ENCODE measurements around the gene BCAT1.
"Not testable (repeated sequence)": the region's sequence is repeated elsewhere in the genome, so short reads cannot be mapped to it uniquely, and the experiment has no call there.

The BCAT1 gene

DNA sequence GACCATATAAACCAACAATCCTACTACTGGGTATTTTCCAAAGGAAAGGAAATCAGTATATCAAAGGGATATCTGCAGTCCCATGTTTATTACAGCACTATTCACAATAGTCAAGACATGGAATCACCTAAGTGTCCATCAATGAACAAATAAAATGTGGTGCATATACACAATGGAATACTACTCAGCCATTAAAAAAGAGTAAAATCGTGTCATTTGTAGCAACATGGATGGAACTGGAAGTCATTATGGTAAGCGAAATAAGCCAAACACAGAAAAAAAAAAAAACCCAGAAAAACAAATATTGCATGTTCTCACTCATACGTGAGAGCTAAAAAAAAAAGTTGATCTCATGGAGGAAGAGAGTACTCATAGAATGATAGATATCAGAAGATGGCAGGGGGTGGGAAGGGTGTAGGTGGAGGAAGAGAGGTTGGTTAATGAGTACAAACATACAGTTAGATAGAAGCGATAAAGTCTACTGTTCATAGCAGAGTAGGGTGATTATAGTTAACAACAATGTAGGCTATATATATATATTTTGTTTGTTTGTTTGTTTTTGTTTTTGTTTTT is 49.3 kb downstream of the BCAT1 start:
- DNase-seq (ENCODE audit: low read depth in 2 of 2), result no peak

- DNase-seq (ENCODE audit: low read depth in 2 of 2), result no peak
These were observed 50.3 kb downstream of the BCAT1 start for GRCh38 chr12:24898606-24899005.

- no peak for DNase-seq (ENCODE audit: low read depth in 2 of 2)
These were observed 50.7 kb downstream of the BCAT1 start for GRCh38 chr12:24898185-24898584.

DNA sequence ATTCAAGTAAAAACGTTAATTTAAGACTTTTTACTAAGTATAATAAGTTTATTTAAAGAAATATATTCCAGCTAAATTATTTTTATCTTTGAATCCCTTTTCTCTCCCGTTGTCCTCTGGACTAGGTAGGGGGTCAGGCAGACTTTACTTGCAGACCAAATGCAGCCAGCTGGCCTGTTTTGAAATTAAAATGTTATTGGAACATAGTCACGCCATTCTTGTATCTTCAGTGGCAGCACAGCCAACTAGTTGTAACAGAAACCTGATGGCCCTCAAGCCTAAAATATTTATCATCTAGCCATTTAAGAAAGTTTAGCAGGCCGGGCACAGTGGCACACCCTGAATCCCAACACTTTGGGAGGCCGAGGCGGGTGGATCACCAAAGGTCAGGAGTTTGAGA is 52.7 kb downstream of the BCAT1 start:
- DNase-seq (ENCODE audit: low read depth in 2 of 2), result no peak

DNA sequence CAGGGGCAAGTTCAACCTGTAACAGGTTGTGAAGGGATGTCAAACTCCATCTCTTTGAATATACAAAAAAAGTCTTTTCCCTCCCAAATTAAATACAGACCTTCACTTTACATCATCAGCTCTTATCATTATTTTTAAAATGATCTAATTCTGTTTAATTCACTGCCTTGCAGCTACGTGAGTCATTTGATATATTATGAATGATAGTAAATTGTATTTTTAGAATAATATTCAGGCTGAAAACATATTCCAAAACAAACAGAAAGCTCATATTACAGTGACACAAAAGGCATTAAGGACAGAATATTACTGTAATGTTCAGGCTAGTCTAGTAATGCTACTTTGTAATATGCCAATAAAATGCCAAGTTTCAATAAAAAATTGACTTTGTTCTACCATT is 53.3 kb downstream of the BCAT1 start:
- no peak for DNase-seq (ENCODE audit: low read depth in 2 of 2)

DNA sequence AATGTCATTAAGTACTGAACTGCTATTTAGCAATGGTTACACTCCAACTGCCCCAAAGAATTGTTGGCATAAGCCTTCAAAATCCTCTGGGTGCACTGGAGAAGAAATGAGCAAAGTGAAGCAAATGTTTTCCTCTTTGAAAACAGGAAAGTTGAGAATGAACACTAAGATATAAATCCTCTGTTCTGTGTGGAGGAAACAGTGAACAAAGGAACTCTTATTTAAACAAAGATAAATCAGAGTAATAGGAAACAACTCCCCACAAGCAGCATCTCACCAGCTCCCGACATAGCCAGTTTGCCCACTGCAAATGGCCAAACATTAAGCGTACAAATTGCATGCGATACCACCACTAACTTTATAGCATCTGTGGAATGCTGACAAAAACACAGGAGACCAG is 54.0 kb downstream of the BCAT1 start:
- no peak for DNase-seq (ENCODE audit: low read depth in 2 of 2)

DNA sequence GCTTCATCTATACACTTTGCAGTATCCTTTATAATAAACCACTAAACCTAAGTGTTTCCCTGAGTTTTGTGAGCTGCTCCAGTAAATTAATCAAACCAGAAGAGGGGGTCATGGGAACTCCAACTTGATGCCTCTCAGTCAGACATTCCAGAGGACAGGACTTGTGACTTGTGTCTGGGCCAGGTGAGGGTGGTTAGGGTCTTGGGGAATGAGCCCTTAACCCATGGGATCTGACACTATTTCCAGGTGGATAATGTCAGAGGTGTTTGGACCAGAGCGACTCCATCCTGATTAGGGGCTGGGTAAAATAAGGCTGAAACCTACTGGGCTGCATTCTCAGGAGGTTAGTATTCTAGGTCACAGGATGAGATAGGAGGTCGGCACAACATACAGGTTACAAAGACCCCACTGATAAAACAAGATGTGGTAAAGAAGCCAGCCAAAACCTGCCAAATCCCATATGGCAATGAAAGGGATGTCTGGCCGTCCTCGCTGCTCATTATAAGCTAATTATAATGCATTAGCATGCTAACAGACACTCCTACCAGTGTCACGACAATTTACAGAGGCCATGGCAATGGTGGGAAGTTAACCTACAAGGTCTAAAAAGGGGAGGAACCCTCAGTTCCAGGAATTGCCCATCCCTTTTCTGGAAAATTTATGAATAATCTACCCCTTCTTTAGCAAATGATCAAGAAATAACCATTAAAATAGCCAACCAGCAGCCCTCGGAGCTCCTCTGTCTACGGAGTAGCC is 58.7 kb downstream of the BCAT1 start:
- no peak for DNase-seq (ENCODE audit: low read depth in 2 of 2)

DNA sequence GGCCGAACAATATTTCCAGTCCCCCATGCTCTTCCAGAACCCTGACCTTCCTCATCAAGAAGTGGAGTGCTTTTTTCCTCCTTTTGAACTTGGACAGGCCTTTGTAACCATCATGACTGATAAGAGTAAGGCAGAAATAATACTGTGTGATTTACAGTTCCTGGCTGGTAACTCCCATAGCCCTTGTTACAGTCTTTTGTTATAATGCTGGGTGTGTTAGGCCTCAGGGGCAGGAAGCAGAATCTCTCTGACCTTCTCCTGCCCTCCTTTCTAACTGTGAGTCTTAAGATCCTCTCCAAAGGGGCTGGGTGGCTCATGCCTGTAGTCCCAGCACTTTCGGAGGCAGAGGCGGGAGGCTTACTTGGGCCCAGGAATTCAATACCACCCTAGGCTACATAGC is 59.5 kb downstream of the BCAT1 start:
- DNase-seq (ENCODE audit: low read depth in 2 of 2), result no peak

GRCh38 chr12:24888813-24889212 is 60.1 kb downstream of the BCAT1 start:
- DNase-seq (ENCODE audit: low read depth in 2 of 2), result no peak

DNA sequence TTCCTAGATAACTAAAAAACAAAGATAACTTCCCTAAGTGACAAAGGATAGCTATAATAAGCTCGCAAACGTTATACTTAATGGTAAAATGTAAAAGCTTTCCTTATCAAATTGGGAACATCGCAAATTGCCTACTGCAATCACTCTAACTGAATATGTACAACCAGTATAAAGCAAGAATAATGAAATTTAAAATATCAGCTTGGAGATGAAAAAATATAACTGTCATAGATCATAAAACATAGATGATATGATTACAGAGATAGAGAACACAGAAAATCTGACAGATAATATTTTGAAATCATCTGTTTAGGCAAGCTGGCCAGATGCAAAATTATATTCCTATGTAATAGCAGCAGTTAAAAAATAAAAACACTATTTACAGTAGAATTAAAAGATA is 64.0 kb downstream of the BCAT1 start:
- no peak for DNase-seq (ENCODE audit: low read depth in 2 of 2)

DNA sequence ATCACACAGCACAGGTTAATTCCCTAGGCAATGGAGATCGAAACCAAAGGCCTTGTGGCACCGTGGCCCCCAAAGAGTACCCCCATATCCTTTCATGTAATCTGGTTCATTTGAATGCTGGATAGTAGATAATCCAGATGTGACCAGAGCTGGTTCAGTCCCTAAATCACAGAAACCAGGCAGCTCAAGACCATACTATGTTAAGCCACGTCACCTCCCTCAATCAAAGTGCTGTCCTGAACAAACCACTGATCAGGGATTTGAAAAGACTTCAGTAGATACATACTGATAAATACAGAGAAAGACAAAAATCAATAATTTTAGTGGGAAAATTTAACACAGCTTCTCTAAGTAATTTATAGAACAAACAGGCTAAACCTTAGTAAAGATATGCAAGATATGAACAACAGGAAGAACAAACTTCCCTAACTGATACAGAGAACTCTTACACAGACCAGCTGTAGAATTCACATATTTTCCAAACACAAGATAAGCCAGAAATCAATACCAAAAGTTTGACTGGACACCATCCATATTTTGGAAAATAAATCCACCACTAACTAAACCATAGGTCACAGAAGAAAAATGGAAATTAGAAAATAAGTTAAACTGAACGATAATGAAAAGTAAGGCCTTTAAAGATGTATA is 67.1 kb downstream of the BCAT1 start:
- DNase-seq (ENCODE audit: low read depth in 2 of 2), result no peak

DNA sequence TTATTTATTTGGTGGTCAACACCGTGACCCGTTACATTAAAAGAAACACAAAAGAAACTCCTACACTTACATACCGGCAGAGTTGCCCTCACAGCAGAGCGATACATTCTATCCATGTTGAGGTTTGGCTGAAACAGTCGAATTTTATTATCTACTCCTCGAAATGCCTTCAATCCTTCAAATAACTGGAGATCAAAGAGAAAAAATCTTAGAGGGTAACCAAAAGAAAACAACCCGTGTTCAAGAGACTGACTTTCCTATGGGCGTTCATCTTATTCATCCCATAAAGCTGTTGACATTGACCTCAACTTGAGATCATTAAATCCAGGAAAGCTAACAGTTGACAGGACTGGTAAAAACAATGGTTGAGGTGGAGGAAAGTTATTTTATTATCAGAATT is 67.7 kb downstream of the BCAT1 start:
- no peak for DNase-seq (ENCODE audit: low read depth in 2 of 2)

DNA sequence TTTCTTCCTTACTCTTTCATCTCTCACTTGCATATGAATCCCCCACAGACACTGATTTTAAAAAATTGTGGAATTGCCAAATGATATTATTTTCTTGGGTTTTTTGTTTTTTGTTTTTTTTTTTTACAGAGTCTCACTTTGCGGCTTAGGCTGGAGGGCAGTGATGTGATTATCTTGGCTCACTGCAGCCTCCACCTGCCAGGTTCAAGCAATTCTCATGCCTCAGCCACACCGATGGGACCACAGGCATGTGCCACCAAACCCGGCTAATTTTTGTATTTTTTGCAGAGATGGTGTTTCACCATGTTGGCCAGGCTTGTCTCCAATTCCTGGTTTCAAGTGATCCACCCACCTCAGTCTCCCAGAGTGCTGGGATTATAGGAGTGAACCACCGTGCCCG is 68.2 kb downstream of the BCAT1 start:
- DNase-seq (ENCODE audit: low read depth in 2 of 2), result no peak

DNA sequence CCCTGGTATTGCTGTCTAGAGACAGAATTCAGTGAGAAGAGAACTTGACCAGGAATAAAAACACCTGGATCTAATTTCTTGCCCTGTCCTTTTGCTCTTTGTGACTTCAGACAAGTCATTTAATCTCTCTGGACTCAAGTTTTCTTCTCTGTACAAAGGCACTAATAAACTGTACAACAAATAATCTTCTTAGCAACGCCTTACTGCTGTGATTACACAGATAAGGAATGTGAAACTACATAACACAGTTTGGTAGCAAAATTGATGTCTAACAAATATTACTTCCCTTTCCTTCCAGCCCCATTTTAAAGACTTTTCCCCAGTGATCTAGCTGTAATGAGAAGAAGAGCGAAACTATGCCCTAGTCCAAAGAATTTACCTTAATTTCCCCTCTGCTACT is 69.3 kb downstream of the BCAT1 start:
- DNase-seq (ENCODE audit: low read depth in 2 of 2), result no peak

DNA sequence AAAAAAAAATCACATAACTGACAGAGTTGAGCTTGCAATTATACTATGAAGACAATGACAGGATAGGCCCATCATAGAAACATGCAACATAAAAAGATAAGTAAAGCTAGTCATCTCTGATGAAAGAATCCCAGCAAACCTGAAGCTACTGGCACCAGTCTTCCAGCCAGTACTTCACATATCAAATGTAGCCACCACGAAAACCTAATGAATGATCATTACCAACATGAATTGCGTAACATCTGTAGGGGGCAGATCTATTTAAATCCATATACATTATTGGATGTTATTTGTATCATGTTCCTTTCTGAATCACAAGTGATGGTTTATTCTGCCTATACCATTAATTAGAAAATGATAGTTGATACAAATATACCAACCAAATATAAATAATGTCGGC is 73.9 kb downstream of the BCAT1 start:
- DNase-seq (ENCODE audit: low read depth in 2 of 2), result no peak

DNA sequence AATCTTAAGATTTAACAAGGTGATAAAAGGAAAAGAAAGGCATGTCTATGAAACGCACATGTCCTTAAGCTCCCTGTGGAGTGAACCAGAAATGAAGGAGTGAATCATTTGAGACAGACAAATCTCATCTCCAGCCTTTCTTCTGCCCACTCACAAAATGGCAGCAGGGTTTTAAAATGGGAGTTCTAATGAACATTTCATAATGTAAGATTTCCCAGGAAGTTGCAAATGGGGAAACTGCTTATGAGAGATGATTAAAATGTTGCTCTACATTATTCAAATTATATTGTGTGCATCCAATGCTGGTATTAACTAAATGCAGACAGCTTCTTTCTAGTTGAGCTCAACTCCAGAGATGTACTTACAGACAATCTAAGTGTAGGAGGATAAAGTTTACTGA is 76.7 kb downstream of the BCAT1 start:
- DNase-seq (ENCODE audit: low read depth in 2 of 2), result no peak

- DNase-seq (ENCODE audit: low read depth in 2 of 2), result not testable (repeated sequence)
These were observed 82.8 kb downstream of the BCAT1 start for GRCh38 chr12:24866139-24866538.

DNA sequence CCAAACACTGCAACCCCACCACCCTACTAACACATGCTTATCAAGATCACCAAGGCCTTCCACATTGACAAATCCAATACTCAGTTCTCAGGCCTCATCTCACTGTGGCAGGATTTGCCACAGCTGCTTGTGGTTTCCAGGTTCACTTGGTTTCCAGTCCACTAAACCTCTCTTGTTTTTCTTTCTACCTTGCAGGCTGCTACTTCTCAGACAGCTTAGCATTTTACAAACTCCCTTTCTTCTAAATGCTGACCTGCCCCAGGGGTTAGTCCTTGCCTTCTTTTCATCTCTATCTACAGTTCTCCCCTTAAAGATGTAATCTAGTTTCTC is 84.1 kb downstream of the BCAT1 start:
- no peak for DNase-seq (ENCODE audit: low read depth in 2 of 2)

GRCh38 chr12:24861766-24862540 is 86.9 kb downstream of the BCAT1 start:
- DNase-seq (ENCODE audit: low read depth in 2 of 2), result no peak

DNA sequence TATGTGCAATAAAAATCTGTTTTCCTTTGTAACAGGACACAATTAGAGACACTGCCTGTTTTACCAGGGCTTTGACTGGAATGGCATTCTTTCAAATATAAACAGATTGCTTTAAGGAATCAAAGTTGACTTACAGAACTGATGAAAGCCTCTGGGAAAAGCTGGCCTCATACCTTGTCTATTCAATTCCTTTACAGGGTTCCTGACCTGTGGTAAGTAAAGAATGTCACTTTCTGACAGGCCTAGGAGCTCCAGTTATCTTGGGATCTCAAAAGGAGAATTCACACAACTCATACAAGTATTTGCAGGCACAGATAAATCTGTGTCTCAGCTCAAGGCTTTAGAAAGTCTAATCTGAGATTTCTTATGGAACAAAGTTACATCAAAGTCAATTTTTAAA is 88.4 kb downstream of the BCAT1 start:
- no peak for DNase-seq (ENCODE audit: low read depth in 2 of 2)

DNA sequence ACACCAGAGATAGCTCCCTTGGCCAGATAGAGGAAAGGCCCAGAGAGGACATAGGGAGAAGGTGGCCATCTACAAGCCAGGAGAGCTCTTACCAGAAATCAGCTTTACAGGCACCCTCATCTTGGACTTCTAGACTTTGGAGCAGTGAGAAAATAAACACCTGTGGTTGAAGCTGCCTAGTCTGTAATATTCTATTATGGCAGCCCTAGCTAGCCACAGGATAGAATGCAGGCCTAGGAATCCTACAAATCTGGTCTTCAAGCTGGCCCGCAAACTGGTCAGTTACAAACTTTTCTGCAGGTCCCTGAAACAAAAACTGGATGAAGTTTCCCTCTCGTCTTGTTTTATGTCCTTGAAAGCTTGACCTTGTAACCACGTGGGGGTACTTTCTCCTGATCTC is 92.4 kb downstream of the BCAT1 start:
- DNase-seq (ENCODE audit: low read depth in 2 of 2), result no peak

DNA sequence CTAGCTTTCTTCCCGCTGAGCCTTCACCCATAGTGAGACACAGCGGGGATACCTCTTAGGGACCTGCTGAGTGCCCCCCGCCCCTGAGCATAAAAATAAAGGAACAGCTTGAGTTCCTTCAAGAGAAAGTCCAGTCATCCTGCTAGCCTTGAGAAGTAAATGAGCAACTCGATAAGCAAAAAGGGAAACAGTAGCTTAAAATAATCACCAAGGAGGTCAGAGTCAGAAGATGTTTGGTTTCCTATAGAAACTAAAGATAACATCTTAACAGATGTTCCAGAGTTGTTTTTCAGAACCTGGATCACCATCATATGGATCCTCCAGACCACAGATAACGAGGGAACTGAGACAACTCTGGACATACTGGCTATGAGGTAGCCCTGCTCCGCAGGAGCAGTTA is 94.0 kb downstream of the BCAT1 start:
- DNase-seq (ENCODE audit: low read depth in 2 of 2), result no peak

GRCh38 chr12:24854017-24854416 is 94.9 kb downstream of the BCAT1 start:
- no peak for DNase-seq (ENCODE audit: low read depth in 2 of 2)

All from stimulated activated CD8-positive, alpha-beta memory T cell treated with anti-CD3 and anti-CD28 coated beads, Interleukin-2, amount 100 ng/mL, for 1 hour (primary cell).